ENCODE results near the gene BUB1.
"Not testable (repeated sequence)": the region's sequence is repeated elsewhere in the genome, so short reads cannot be mapped to it uniquely, and the experiment has no call there.

The BUB1 gene

GRCh38 chr2:110688594-110689091, 10.8 kb upstream of the BUB1 start:
- no peak overlapping the region for H3K27ac ChIP-seq
- TF ChIP-seq CTCF (IDR thresholded peaks at IDR 0.05; ENCODE audit: low read depth, low read length) = no peak
- no peaks in the 10 kb centered on the region for H3K36me3 ChIP-seq
- no peak for DNase-seq
- peaks cover 72% of the 10 kb centered on the region for H3K27me3 ChIP-seq (ENCODE audit: insufficient read depth, low read depth, severe bottlenecking)
- H3K9me3 ChIP-seq (ENCODE audit: severe bottlenecking) = peaks cover 18% of the 10 kb centered on the region
- no peak overlapping the region for H3K4me3 ChIP-seq (ENCODE audit: low read depth, low read length)

DNA sequence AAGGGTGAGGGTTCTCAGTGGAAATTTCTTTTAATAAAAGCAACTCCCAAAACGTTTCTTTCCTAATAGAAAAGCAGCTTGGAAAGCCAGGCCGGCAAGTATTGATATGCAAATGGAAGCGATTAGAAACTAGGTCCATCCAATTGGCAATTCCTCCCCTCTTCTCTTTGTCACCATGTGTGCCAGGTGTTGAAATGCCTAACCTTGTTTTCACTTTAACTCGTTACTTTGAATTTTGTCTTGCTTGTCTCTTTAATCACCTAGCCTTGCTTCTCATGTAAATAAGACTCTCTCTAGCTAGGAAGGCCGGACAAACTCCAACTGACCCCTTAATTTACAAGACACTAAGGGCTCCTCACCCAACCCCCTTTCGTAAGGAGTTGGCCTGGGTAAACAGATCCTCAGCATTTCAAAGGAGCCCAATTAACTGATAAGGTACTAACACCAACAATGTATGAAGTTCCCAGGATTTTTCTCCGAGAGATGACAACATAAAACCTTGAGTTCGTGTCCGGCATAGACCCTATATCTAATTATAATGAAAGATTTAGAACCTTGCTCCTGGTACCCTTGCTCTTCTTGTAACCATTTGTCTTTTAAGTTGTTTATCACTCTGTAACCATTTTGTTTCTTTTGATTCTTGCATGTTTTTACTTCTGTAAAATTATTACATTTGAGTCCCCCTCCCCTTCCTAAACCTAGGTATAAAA, 10.1 kb upstream of the BUB1 start:
- DNase-seq; H3K4me3 ChIP-seq (ENCODE audit: low read depth, low read length); H3K36me3 ChIP-seq; H3K27ac ChIP-seq: not testable (repeated sequence)
- Histone ChIP-seq H3K27me3 (ENCODE audit: insufficient read depth, low read depth, severe bottlenecking) (peaks cover 72% of the 10 kb centered on the region), H3K9me3 (ENCODE audit: severe bottlenecking) (peaks cover 18% of the 10 kb centered on the region)

DNA sequence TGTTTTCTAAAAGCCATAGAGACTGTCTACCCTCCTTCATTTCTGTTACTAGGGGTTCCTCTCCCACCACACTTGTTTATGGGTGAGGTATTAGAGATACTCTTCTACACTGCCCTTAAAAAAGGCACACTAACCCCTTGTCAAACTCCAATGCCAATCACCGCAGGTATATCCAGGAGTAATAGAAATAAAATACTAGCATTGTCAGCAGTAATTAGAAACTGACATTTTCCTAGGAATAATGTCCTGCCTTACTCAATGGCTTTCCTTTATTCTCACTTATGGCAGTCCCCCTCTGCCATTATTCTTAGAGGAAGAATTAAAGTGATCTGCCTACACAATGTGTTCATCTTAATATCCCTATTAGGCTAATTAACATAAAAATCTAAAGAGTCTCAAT, 5.0 kb upstream of the BUB1 start:
- no peak for DNase-seq
- Histone ChIP-seq H3K9me3 (ENCODE audit: severe bottlenecking) (peaks cover 15% of the 10 kb centered on the region), H3K27ac (no peak overlapping the region), H3K4me3 (ENCODE audit: low read depth, low read length) (no peak overlapping the region), H3K36me3 (no peaks in the 10 kb centered on the region), H3K27me3 (ENCODE audit: insufficient read depth, low read depth, severe bottlenecking) (peaks cover 68% of the 10 kb centered on the region)
- no peak for TF ChIP-seq CTCF (IDR thresholded peaks at IDR 0.05; ENCODE audit: low read depth, low read length)

- H3K27ac ChIP-seq = no peak overlapping the region
- no peak for TF ChIP-seq CTCF (IDR thresholded peaks at IDR 0.05; ENCODE audit: low read depth, low read length)
- H3K9me3 ChIP-seq (ENCODE audit: severe bottlenecking) = peaks cover 9% of the 10 kb centered on the region
- H3K4me3 ChIP-seq (ENCODE audit: low read depth, low read length) = no peak overlapping the region
- no peak for DNase-seq
- H3K36me3 ChIP-seq = no peaks in the 10 kb centered on the region
- H3K27me3 ChIP-seq (ENCODE audit: insufficient read depth, low read depth, severe bottlenecking) = peaks cover 62% of the 10 kb centered on the region
Measured at GRCh38 chr2:110682267-110682666, 4.4 kb upstream of the BUB1 start.

- DNase-seq = no peak
- H3K4me3 ChIP-seq (ENCODE audit: low read depth, low read length) = no peak overlapping the region
- no peak for TF ChIP-seq CTCF (IDR thresholded peaks at IDR 0.05; ENCODE audit: low read depth, low read length)
- no peaks in the 10 kb centered on the region for H3K9me3 ChIP-seq (ENCODE audit: severe bottlenecking)
- H3K27me3 ChIP-seq (ENCODE audit: insufficient read depth, low read depth, severe bottlenecking) = peaks cover 49% of the 10 kb centered on the region
- no peaks in the 10 kb centered on the region; the same call in 1 of the 2 replicates for H3K36me3 ChIP-seq
- no peak overlapping the region for H3K27ac ChIP-seq
Measured at GRCh38 chr2:110680709-110681108, 2.8 kb upstream of the BUB1 start.

- Histone ChIP-seq H3K27me3 (ENCODE audit: insufficient read depth, low read depth, severe bottlenecking) (peaks cover 44% of the 10 kb centered on the region), H3K4me3 (ENCODE audit: low read depth, low read length) (no peak overlapping the region), H3K27ac (no peak overlapping the region), H3K36me3 (peaks cover 3% of the 10 kb centered on the region; the same call in 1 of the 2 replicates), H3K9me3 (ENCODE audit: severe bottlenecking) (no peaks in the 10 kb centered on the region)
- no peak for TF ChIP-seq CTCF (IDR thresholded peaks at IDR 0.05; ENCODE audit: low read depth, low read length)
- no peak for DNase-seq
Measured at GRCh38 chr2:110679865-110680264, 2.0 kb upstream of the BUB1 start.

Data from WERI-Rb-1 (cell line).